Measurements from ENCODE around the gene FARSB.

GRCh38 chr2:222610746-222611145 lies 45.1 kb downstream of the FARSB start:
- TF ChIP-seq POLR2AphosphoS5 (IDR thresholded peaks at IDR 0.05; ENCODE audit: insufficient read depth, low read depth, low read length) (no peak), POLR2A (IDR thresholded peaks at IDR 0.05; ENCODE audit: low read depth, low read length) (no peak)
- TF ChIP-seq, protein P1, sequence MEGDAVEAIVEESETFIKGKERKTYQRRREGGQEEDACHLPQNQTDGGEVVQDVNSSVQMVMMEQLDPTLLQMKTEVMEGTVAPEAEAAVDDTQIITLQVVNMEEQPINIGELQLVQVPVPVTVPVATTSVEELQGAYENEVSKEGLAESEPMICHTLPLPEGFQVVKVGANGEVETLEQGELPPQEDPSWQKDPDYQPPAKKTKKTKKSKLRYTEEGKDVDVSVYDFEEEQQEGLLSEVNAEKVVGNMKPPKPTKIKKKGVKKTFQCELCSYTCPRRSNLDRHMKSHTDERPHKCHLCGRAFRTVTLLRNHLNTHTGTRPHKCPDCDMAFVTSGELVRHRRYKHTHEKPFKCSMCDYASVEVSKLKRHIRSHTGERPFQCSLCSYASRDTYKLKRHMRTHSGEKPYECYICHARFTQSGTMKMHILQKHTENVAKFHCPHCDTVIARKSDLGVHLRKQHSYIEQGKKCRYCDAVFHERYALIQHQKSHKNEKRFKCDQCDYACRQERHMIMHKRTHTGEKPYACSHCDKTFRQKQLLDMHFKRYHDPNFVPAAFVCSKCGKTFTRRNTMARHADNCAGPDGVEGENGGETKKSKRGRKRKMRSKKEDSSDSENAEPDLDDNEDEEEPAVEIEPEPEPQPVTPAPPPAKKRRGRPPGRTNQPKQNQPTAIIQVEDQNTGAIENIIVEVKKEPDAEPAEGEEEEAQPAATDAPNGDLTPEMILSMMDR (IDR thresholded peaks at IDR 0.05; ENCODE audit: extremely low read depth in 1 of 2, insufficient read depth in 1 of 2, low read depth in 1 of 2, low read length in 2 of 2) = no peak
- TF ChIP-seq, protein P2, sequence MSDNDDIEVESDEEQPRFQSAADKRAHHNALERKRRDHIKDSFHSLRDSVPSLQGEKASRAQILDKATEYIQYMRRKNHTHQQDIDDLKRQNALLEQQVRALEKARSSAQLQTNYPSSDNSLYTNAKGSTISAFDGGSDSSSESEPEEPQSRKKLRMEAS (IDR thresholded peaks at IDR 0.05; ENCODE audit: insufficient read depth, insufficient read length) = no peak

Measured in endothelial cell of umbilical vein (primary cell).